ENCODE data around the gene HES2.

DNA sequence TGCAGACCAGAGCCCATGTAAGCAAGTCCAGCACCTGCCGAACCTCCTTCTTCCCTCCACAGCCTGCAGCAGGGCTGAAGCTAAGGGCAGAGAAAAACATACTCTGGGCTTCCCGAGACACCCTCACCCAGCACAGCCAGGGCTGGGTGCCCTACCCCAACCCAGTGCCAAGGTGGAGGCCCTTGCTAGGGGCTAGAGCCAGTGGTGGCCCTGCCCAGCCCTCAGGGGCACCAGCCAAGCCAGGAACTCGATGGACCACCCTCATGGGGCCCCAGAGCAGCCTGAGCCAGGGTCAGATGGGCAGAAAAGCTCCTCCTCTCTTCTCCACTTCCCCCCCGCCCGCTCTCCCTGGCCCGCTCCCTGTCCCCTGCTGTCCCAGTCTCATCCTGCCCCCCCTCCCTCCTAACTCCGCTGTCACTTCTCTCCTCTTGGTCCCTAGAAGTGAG, 30.3 kb upstream of the HES2 start:
- TF ChIP-seq TAF1 (IDR thresholded peaks at IDR 0.05; ENCODE audit: low read depth, low read length) (no peak), POLR2A (IDR thresholded peaks at IDR 0.05; ENCODE audit: low read depth, low read length) (no peak), SPI1 (IDR thresholded peaks at IDR 0.05; ENCODE audit: low read depth, low read length) (no peak), POLR2AphosphoS5 (IDR thresholded peaks at IDR 0.05; ENCODE audit: low read depth, low read length) (no peak), POU2F2 (IDR thresholded peaks at IDR 0.05; ENCODE audit: low read depth, low read length) (no peak), PAX5 (IDR thresholded peaks at IDR 0.05; ENCODE audit: insufficient read depth, low read length, severe bottlenecking) (no peak)
